Frontal cortex (tissue), 1 donor: Measurements from ENCODE around the gene FBXO34. TPM values are rescaled to one million over a fixed set of nuclear protein-coding genes. Genes with fewer than 3 reads are reported as not detected.

Source experiments
- small RNA-seq: library from RNA; depleted of rRNA; stranded (forward); fragments of <200 nt; gene quantifications from one replicate; pipeline ENCODE3, GENCODE V24; 2014
- total RNA-seq: library from RNA; depleted of rRNA; stranded (reverse); fragments of >200 nt; gene quantifications from one replicate; pipeline ENCODE4 v1.2.3, GENCODE V29; 2014

Gene FBXO34
- total RNA-seq, 1 donor from 2014 or later: 45.7 TPM

Small RNA genes within 50 kb of the gene (small RNA-seq; reads per million reads assigned to genes)
- not detected for gene AL356801.1

Other genes starting within 250 kb of the FBXO34 start
- 9.0 TPM for gene WDHD1, start 244.3 kb upstream of the FBXO34 start, total RNA-seq
- 44.0 TPM for gene SOCS4, start 244.2 kb upstream of the FBXO34 start, total RNA-seq
- 17.9 TPM for gene MAPK1IP1L, start 219.8 kb upstream of the FBXO34 start, total RNA-seq
- gene LGALS3, start 142.2 kb upstream of the FBXO34 start, total RNA-seq: 10.6 TPM
- 4.9 TPM for gene DLGAP5, start 79.8 kb upstream of the FBXO34 start, total RNA-seq
- 20.4 TPM for gene ATG14, start 140.4 kb downstream of the FBXO34 start, total RNA-seq
- gene TBPL2, start 169.2 kb downstream of the FBXO34 start, total RNA-seq: not detected